ENCODE measurements around the gene OR14A16.

Gene OR14A16

GRCh38 chr1:247841796-247842195 lies 17.9 kb upstream of the OR14A16 start, which contains the start of gene OR11L1:
OR11L1 (minus strand) TSS chr1:247841896; CDS start chr1:247841896, 0 bp downstream.
- CTCF ChIA-PET: interaction anchor here (1.3 kb wide), 1 partner anchor 19 kb away, joined by 3 read pairs; no protein-coding TSS in a partner anchor
- WGBS (ENCODE audit: insufficient coverage): 100% methylated on average over 2 of the region's 2 CpGs
- POLR2A ChIA-PET: no interaction called here
- no peak within 1 kb of the TSS for H3K4me3 ChIP-seq (ENCODE audit: control insufficient read depth in 1 of 7, extremely low read depth in 1 of 7, insufficient read depth in 4 of 7, low read depth in 2 of 7, low read length in 6 of 7)
- H3K27me3 ChIP-seq (replicated peaks in 2 of 5; ENCODE audit: control insufficient read depth in 4 of 5, insufficient read depth in 5 of 5, low read length in 4 of 5): no peaks in the 10 kb centered on the region
- H3K27ac ChIP-seq (ENCODE audit: insufficient read depth in 1 of 2, low read depth in 1 of 2, low read length in 2 of 2, poor library complexity in 1 of 2, severe bottlenecking in 2 of 2): no peak within 1 kb of the TSS
- no peak for DNase-seq
- peaks cover 4 to 11% (median 11%) of the 10 kb centered on the region in 4 experiments for H3K4me1 ChIP-seq (ENCODE audit: control extremely low read depth in 1 of 4, control insufficient read depth in 4 of 4, insufficient read depth in 4 of 4, low read length in 3 of 4)
- H3K36me3 ChIP-seq (ENCODE audit: control insufficient read depth in 4 of 4, insufficient read depth in 4 of 4, low read length in 3 of 4): no peaks in the 10 kb centered on the region
- no peaks in the 10 kb centered on the region for H3K9me3 ChIP-seq (ENCODE audit: control extremely low read depth in 1 of 5, control insufficient read depth in 4 of 5, insufficient read depth in 2 of 5, low read depth in 1 of 5, low read length in 4 of 5)

GRCh38 chr1:247840818-247841217 lies 16.9 kb upstream of the OR14A16 start:
- CTCF ChIA-PET: no interaction called here
- Histone ChIP-seq H3K36me3 (ENCODE audit: control insufficient read depth in 4 of 4, insufficient read depth in 4 of 4, low read length in 3 of 4) (no peaks in the 10 kb centered on the region), H3K4me3 (ENCODE audit: control insufficient read depth in 1 of 7, extremely low read depth in 1 of 7, insufficient read depth in 4 of 7, low read depth in 2 of 7, low read length in 6 of 7) (no peak overlapping the region), H3K9me3 (ENCODE audit: control extremely low read depth in 1 of 5, control insufficient read depth in 4 of 5, insufficient read depth in 2 of 5, low read depth in 1 of 5, low read length in 4 of 5) (no peaks in the 10 kb centered on the region), H3K27me3 (replicated peaks in 2 of 5; ENCODE audit: control insufficient read depth in 4 of 5, insufficient read depth in 5 of 5, low read length in 4 of 5) (no peaks in the 10 kb centered on the region), H3K4me1 (ENCODE audit: control extremely low read depth in 1 of 4, control insufficient read depth in 4 of 4, insufficient read depth in 4 of 4, low read length in 3 of 4) (peaks cover 4 to 11% (median 11%) of the 10 kb centered on the region in 4 experiments), H3K27ac (ENCODE audit: insufficient read depth in 1 of 2, low read depth in 1 of 2, low read length in 2 of 2, poor library complexity in 1 of 2, severe bottlenecking in 2 of 2) (no peak overlapping the region)
- POLR2A ChIA-PET: no interaction called here
- 72% methylated on average over 2 of the region's 2 CpGs for WGBS (ENCODE audit: insufficient coverage)
- DNase-seq: peak in 2 of 3 donors; percentile 61 to 86

- Histone ChIP-seq H3K27ac (ENCODE audit: insufficient read depth in 1 of 2, low read depth in 1 of 2, low read length in 2 of 2, poor library complexity in 1 of 2, severe bottlenecking in 2 of 2) (no peak overlapping the region), H3K27me3 (replicated peaks in 2 of 5; ENCODE audit: control insufficient read depth in 4 of 5, insufficient read depth in 5 of 5, low read length in 4 of 5) (no peaks in the 10 kb centered on the region), H3K4me3 (ENCODE audit: control insufficient read depth in 1 of 7, extremely low read depth in 1 of 7, insufficient read depth in 4 of 7, low read depth in 2 of 7, low read length in 6 of 7) (no peak overlapping the region), H3K9me3 (ENCODE audit: control extremely low read depth in 1 of 5, control insufficient read depth in 4 of 5, insufficient read depth in 2 of 5, low read depth in 1 of 5, low read length in 4 of 5) (no peaks in the 10 kb centered on the region), H3K36me3 (ENCODE audit: control insufficient read depth in 4 of 4, insufficient read depth in 4 of 4, low read length in 3 of 4) (no peaks in the 10 kb centered on the region), H3K4me1 (ENCODE audit: control extremely low read depth in 1 of 4, control insufficient read depth in 4 of 4, insufficient read depth in 4 of 4, low read length in 3 of 4) (no peaks in the 10 kb centered on the region)
- ChIA-PET POLR2A (no interaction called here), CTCF (no interaction called here)
- 96% methylated on average over 6 of the region's 6 CpGs for WGBS (ENCODE audit: insufficient coverage)
- no peak for DNase-seq
Observed at GRCh38 chr1:247833601-247834000, 9.7 kb upstream of the OR14A16 start.

GRCh38 chr1:247829656-247830055 lies 5.7 kb upstream of the OR14A16 start:
- Histone ChIP-seq H3K36me3 (ENCODE audit: control insufficient read depth in 4 of 4, insufficient read depth in 4 of 4, low read length in 3 of 4) (no peaks in the 10 kb centered on the region), H3K9me3 (ENCODE audit: control extremely low read depth in 1 of 5, control insufficient read depth in 4 of 5, insufficient read depth in 2 of 5, low read depth in 1 of 5, low read length in 4 of 5) (no peaks in the 10 kb centered on the region), H3K27me3 (replicated peaks in 2 of 5; ENCODE audit: control insufficient read depth in 4 of 5, insufficient read depth in 5 of 5, low read length in 4 of 5) (no peaks in the 10 kb centered on the region), H3K27ac (ENCODE audit: insufficient read depth in 1 of 2, low read depth in 1 of 2, low read length in 2 of 2, poor library complexity in 1 of 2, severe bottlenecking in 2 of 2) (no peak overlapping the region), H3K4me3 (ENCODE audit: control insufficient read depth in 1 of 7, extremely low read depth in 1 of 7, insufficient read depth in 4 of 7, low read depth in 2 of 7, low read length in 6 of 7) (no peak overlapping the region), H3K4me1 (ENCODE audit: control extremely low read depth in 1 of 4, control insufficient read depth in 4 of 4, insufficient read depth in 4 of 4, low read length in 3 of 4) (no peaks in the 10 kb centered on the region)
- no peak for DNase-seq
- POLR2A ChIA-PET: no interaction called here
- WGBS (ENCODE audit: insufficient coverage): 71% methylated on average over 1 of the region's 1 CpG
- CTCF ChIA-PET: no interaction called here

- Histone ChIP-seq H3K4me3 (ENCODE audit: control insufficient read depth in 1 of 7, extremely low read depth in 1 of 7, insufficient read depth in 4 of 7, low read depth in 2 of 7, low read length in 6 of 7) (no peak overlapping the region), H3K9me3 (ENCODE audit: control extremely low read depth in 1 of 5, control insufficient read depth in 4 of 5, insufficient read depth in 2 of 5, low read depth in 1 of 5, low read length in 4 of 5) (no peaks in the 10 kb centered on the region), H3K36me3 (ENCODE audit: control insufficient read depth in 4 of 4, insufficient read depth in 4 of 4, low read length in 3 of 4) (no peaks in the 10 kb centered on the region), H3K4me1 (ENCODE audit: control extremely low read depth in 1 of 4, control insufficient read depth in 4 of 4, insufficient read depth in 4 of 4, low read length in 3 of 4) (no peaks in the 10 kb centered on the region), H3K27me3 (replicated peaks in 2 of 5; ENCODE audit: control insufficient read depth in 4 of 5, insufficient read depth in 5 of 5, low read length in 4 of 5) (no peaks in the 10 kb centered on the region), H3K27ac (ENCODE audit: insufficient read depth in 1 of 2, low read depth in 1 of 2, low read length in 2 of 2, poor library complexity in 1 of 2, severe bottlenecking in 2 of 2) (no peak overlapping the region)
- 76% methylated on average over 6 of the region's 13 CpGs for WGBS (ENCODE audit: insufficient coverage)
- POLR2A ChIA-PET: no interaction called here
- CTCF ChIA-PET: no interaction called here
- peak in 1 of 3 donors; percentile 5 for DNase-seq
Observed at GRCh38 chr1:247825362-247825761, 1.4 kb upstream of the OR14A16 start.

- DNase-seq: no peak
- ChIA-PET POLR2A (no interaction called here), CTCF (no interaction called here)
- Histone ChIP-seq H3K27me3 (replicated peaks in 2 of 5; ENCODE audit: control insufficient read depth in 4 of 5, insufficient read depth in 5 of 5, low read length in 4 of 5) (no peaks in the 10 kb centered on the region), H3K27ac (ENCODE audit: insufficient read depth in 1 of 2, low read depth in 1 of 2, low read length in 2 of 2, poor library complexity in 1 of 2, severe bottlenecking in 2 of 2) (no peak overlapping the region), H3K4me3 (ENCODE audit: control insufficient read depth in 1 of 7, extremely low read depth in 1 of 7, insufficient read depth in 4 of 7, low read depth in 2 of 7, low read length in 6 of 7) (no peak overlapping the region), H3K9me3 (ENCODE audit: control extremely low read depth in 1 of 5, control insufficient read depth in 4 of 5, insufficient read depth in 2 of 5, low read depth in 1 of 5, low read length in 4 of 5) (no peaks in the 10 kb centered on the region), H3K4me1 (ENCODE audit: control extremely low read depth in 1 of 4, control insufficient read depth in 4 of 4, insufficient read depth in 4 of 4, low read length in 3 of 4) (no peaks in the 10 kb centered on the region), H3K36me3 (ENCODE audit: control insufficient read depth in 4 of 4, insufficient read depth in 4 of 4, low read length in 3 of 4) (no peaks in the 10 kb centered on the region)
- no CpG with 5 or more reads among the region's 2 CpGs for WGBS (ENCODE audit: insufficient coverage)
Observed at GRCh38 chr1:247822060-247822459, 1.9 kb downstream of the OR14A16 start.

- Histone ChIP-seq H3K9me3 (ENCODE audit: control extremely low read depth in 1 of 5, control insufficient read depth in 4 of 5, insufficient read depth in 2 of 5, low read depth in 1 of 5, low read length in 4 of 5) (no peaks in the 10 kb centered on the region), H3K27me3 (replicated peaks in 2 of 5; ENCODE audit: control insufficient read depth in 4 of 5, insufficient read depth in 5 of 5, low read length in 4 of 5) (no peaks in the 10 kb centered on the region), H3K4me3 (ENCODE audit: control insufficient read depth in 1 of 7, extremely low read depth in 1 of 7, insufficient read depth in 4 of 7, low read depth in 2 of 7, low read length in 6 of 7) (no peak overlapping the region), H3K4me1 (ENCODE audit: control extremely low read depth in 1 of 4, control insufficient read depth in 4 of 4, insufficient read depth in 4 of 4, low read length in 3 of 4) (no peaks in the 10 kb centered on the region), H3K36me3 (ENCODE audit: control insufficient read depth in 4 of 4, insufficient read depth in 4 of 4, low read length in 3 of 4) (no peaks in the 10 kb centered on the region), H3K27ac (ENCODE audit: insufficient read depth in 1 of 2, low read depth in 1 of 2, low read length in 2 of 2, poor library complexity in 1 of 2, severe bottlenecking in 2 of 2) (no peak overlapping the region)
- DNase-seq: no peak
- ChIA-PET POLR2A (no interaction called here), CTCF (no interaction called here)
- WGBS (ENCODE audit: insufficient coverage): 90% methylated on average over 1 of the region's 2 CpGs
Observed at GRCh38 chr1:247812637-247813036, 11.3 kb downstream of the OR14A16 start.
